ENCODE results near the gene BABAM2.

- TF ChIP-seq CTCF (conservative IDR thresholded peaks at IDR 0.05) (no peak), EZH2 (IDR thresholded peaks at IDR 0.05; ENCODE audit: low read depth) (no peak)
Measured at GRCh38 chr2:27885661-27886060, 4.9 kb upstream of the BABAM2 start.
